Peyer's patch (tissue), 4 donors: ENCODE results near the gene S100A2. TPM values are rescaled to one million over a fixed set of nuclear protein-coding genes. Genes with fewer than 3 reads are reported as not detected.
A peak's percentile ranks its signal among the peaks of the same experiment; 100 is the strongest.
"Not testable (repeated sequence)": the region's sequence is repeated elsewhere in the genome, so short reads cannot be mapped to it uniquely, and the experiment has no call there.

Source experiments
- DNase-seq, 3 donors: peaks; one replicate each; pipeline ENCODE4 v3.0.0-alpha.2; 2017 to 2019
- H3K27ac ChIP-seq, 4 donors: fragments of 200-600 bp; sonication (generic); one replicate each; pipeline ENCODE4 v1.5.1; 2016 to 2019
- H3K27me3 ChIP-seq, 2 donors: fragments of 200-600 bp; sonication (generic); one replicate each; pipeline ENCODE4 v1.5.1; 2019
- H3K36me3 ChIP-seq, 3 donors: fragments of 200-600 bp; sonication (generic); one replicate each; pipeline ENCODE4 v1.5.1; 2016 to 2019
- H3K4me1 ChIP-seq, 4 donors: fragments of 200-600 bp; sonication (generic); one replicate each; pipeline ENCODE4 v1.5.1; 2016 to 2019
- H3K4me3 ChIP-seq, 4 donors: fragments of 200-600 bp; sonication (generic); 1 replicate in 3 of 4; 2 replicates in 1 of 4; pipeline ENCODE4 v1.5.1; 2016 to 2019; ENCODE audit warnings: mild to moderate bottlenecking in 1 of 4
- H3K9me3 ChIP-seq, 4 donors: fragments of 200-600 bp; sonication (generic); one replicate each; pipeline ENCODE4 v1.5.1; 2016 to 2019; ENCODE audit warnings: mild to moderate bottlenecking in 1 of 4
- CTCF ChIP-seq, 6 experiments: fragments of 450-650 bp in 4 of 6; fragments of 200-600 bp in 2 of 6; sonication (generic) in 1 of 6; IDR thresholded peaks; one replicate each; pipeline ENCODE4 v1.5.1; 2017 to 2019; ENCODE audit warnings: antibody characterized with exemption in 6 of 6, mild to moderate bottlenecking in 3 of 6, moderate library complexity in 1 of 6
- POLR2A ChIP-seq, 2 donors: fragments of 450-650 bp; IDR thresholded peaks; one replicate each; pipeline ENCODE4 v1.5.1; 2017; ENCODE audit warnings: antibody characterized with exemption in 2 of 2, mild to moderate bottlenecking in 2 of 2, moderate library complexity in 2 of 2
- total RNA-seq, 4 donors: library from RNA; depleted of rRNA; stranded (reverse); fragments of >200 nt; gene quantifications; one replicate each; pipeline ENCODE4 v1.1.0, GENCODE V29; 2016

The S100A2 gene
- total RNA-seq, 4 donors from 2014 or later, result not detected

GRCh38 chr1:153588482-153588881 lies 22.8 kb upstream of the S100A2 start:
- no peak for TF ChIP-seq POLR2A (IDR thresholded peaks at IDR 0.05)
- TF ChIP-seq CTCF (IDR thresholded peaks at IDR 0.05), result no peak
- no peaks in the 10 kb centered on the region for H3K36me3 ChIP-seq
- H3K27me3 ChIP-seq, result no peaks in the 10 kb centered on the region
- H3K9me3 ChIP-seq, result no peaks in the 10 kb centered on the region
- H3K27ac ChIP-seq, result no peak overlapping the region
- no peak overlapping the region for H3K4me3 ChIP-seq
- H3K4me1 ChIP-seq, result no peaks in the 10 kb centered on the region
- no peak for DNase-seq

GRCh38 chr1:153588033-153588432 lies 22.4 kb upstream of the S100A2 start:
- not testable (repeated sequence) for H3K9me3 ChIP-seq, H3K27ac ChIP-seq, H3K4me3 ChIP-seq, H3K4me1 ChIP-seq, H3K27me3 ChIP-seq, H3K36me3 ChIP-seq, DNase-seq

GRCh38 chr1:153587314-153587713 lies 21.7 kb upstream of the S100A2 start:
- H3K9me3 ChIP-seq, result no peaks in the 10 kb centered on the region
- TF ChIP-seq CTCF (IDR thresholded peaks at IDR 0.05) (no peak), POLR2A (IDR thresholded peaks at IDR 0.05) (no peak)
- peak in 1 of 3 donors; percentile 24 for DNase-seq
- no peaks in the 10 kb centered on the region for H3K4me1 ChIP-seq
- no peak overlapping the region for H3K27ac ChIP-seq
- H3K4me3 ChIP-seq, result no peak overlapping the region
- H3K36me3 ChIP-seq, result no peaks in the 10 kb centered on the region
- no peaks in the 10 kb centered on the region for H3K27me3 ChIP-seq

GRCh38 chr1:153586347-153586746 lies 20.7 kb upstream of the S100A2 start:
- TF ChIP-seq CTCF (IDR thresholded peaks at IDR 0.05), result no peak
- H3K27me3 ChIP-seq, result no peaks in the 10 kb centered on the region
- no peaks in the 10 kb centered on the region for H3K9me3 ChIP-seq
- no peaks in the 10 kb centered on the region for H3K4me1 ChIP-seq
- no peaks in the 10 kb centered on the region for H3K36me3 ChIP-seq
- DNase-seq, result peak in 1 of 3 donors; percentile 10
- no peak overlapping the region for H3K27ac ChIP-seq
- H3K4me3 ChIP-seq, result no peak overlapping the region

- H3K27ac ChIP-seq, result no peak overlapping the region
- H3K27me3 ChIP-seq, result no peaks in the 10 kb centered on the region
- TF ChIP-seq POLR2A (IDR thresholded peaks at IDR 0.05), result no peak
- TF ChIP-seq CTCF (IDR thresholded peaks at IDR 0.05), result no peak
- H3K9me3 ChIP-seq, result no peaks in the 10 kb centered on the region
- H3K36me3 ChIP-seq, result no peaks in the 10 kb centered on the region
- H3K4me1 ChIP-seq, result no peaks in the 10 kb centered on the region
- no peak overlapping the region for H3K4me3 ChIP-seq
- DNase-seq, result no peak
Measured at GRCh38 chr1:153585006-153585405, 19.4 kb upstream of the S100A2 start.

- no peak for TF ChIP-seq POLR2A (IDR thresholded peaks at IDR 0.05)
- no peak for TF ChIP-seq CTCF (IDR thresholded peaks at IDR 0.05)
- no peaks in the 10 kb centered on the region for H3K36me3 ChIP-seq
- H3K4me1 ChIP-seq, result no peaks in the 10 kb centered on the region
- no peaks in the 10 kb centered on the region for H3K27me3 ChIP-seq
- DNase-seq, result no peak
- no peak overlapping the region for H3K27ac ChIP-seq
- H3K9me3 ChIP-seq, result no peaks in the 10 kb centered on the region
- no peak overlapping the region for H3K4me3 ChIP-seq
Measured at GRCh38 chr1:153583976-153584375, 18.3 kb upstream of the S100A2 start.

- not testable (repeated sequence) for H3K27ac ChIP-seq, H3K36me3 ChIP-seq, DNase-seq, H3K27me3 ChIP-seq, H3K9me3 ChIP-seq, H3K4me1 ChIP-seq, H3K4me3 ChIP-seq
Measured at GRCh38 chr1:153583514-153583913, 17.9 kb upstream of the S100A2 start.

GRCh38 chr1:153582836-153583235 lies 17.2 kb upstream of the S100A2 start:
- not testable (repeated sequence) for H3K9me3 ChIP-seq

More at GRCh38 chr1:153582836-153583235, 17.2 kb upstream of the S100A2 start:
- H3K27me3 ChIP-seq, DNase-seq, H3K4me1 ChIP-seq, H3K27ac ChIP-seq, H3K4me3 ChIP-seq, H3K36me3 ChIP-seq: not testable (repeated sequence)
